ENCODE results near the gene CCL28. TPM values are rescaled to one million over a fixed set of nuclear protein-coding genes. Genes with fewer than 3 reads are reported as not detected.
"Not testable (repeated sequence)": the region's sequence is repeated elsewhere in the genome, so short reads cannot be mapped to it uniquely, and the experiment has no call there.

CCL28 gene, protein sequence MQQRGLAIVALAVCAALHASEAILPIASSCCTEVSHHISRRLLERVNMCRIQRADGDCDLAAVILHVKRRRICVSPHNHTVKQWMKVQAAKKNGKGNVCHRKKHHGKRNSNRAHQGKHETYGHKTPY
- 0.14 TPM for polyA plus RNA-seq (ENCODE audit: insufficient read length)

DNA sequence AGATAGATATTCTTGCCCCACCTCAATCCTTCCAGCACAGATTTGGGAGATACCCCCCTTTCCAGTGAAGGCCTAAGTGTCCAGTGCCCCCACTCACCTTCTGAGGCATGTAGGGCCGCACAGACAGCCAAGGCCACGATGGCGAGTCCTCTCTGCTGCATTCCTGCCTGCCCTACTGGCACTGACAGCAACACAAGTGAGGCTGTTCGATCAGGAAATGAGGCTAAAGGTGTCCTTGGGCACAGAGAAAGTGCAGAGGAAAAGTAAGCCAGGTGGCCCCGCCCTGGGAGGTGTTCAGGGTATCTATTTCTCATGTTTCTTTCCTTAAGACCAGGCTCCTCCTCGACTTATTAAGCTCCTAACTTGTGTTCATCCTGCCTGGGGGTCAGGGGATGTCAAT, at the start of gene CCL28:
Gene CCL28 (minus strand): TSS at position 236 of the 400 bp plus-strand sequence. CDS start 75 bp downstream, at position 161.
- DNase-seq (ENCODE audit: low read depth) = no peak

- DNase-seq (ENCODE audit: low read depth) = no peak
Measured at GRCh38 chr5:43461066-43461465, 48.9 kb upstream of the CCL28 start.

- no peak for DNase-seq (ENCODE audit: low read depth)
Measured at GRCh38 chr5:43456556-43456955, 44.4 kb upstream of the CCL28 start.

DNA sequence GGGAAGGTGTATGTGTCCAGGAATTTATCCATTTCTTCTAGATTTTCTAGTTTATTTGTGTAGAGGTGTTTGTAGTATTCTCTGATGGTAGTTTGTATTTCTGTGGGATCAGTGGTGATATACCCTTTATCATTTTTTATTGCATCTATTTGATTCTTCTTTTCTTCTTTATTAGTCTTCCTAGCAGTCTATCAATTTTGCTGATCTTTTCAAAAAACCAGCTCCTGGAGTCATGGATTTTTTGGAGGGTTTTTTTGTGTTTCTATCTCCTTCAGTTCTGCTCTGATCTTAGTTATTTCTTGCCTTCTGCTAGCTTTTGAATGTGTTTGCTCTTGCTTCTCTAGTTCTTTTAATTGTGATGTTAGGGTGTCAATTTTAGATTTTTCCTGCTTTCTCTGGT, 29.4 kb upstream of the CCL28 start:
- DNase-seq (ENCODE audit: low read depth) = not testable (repeated sequence)

DNA sequence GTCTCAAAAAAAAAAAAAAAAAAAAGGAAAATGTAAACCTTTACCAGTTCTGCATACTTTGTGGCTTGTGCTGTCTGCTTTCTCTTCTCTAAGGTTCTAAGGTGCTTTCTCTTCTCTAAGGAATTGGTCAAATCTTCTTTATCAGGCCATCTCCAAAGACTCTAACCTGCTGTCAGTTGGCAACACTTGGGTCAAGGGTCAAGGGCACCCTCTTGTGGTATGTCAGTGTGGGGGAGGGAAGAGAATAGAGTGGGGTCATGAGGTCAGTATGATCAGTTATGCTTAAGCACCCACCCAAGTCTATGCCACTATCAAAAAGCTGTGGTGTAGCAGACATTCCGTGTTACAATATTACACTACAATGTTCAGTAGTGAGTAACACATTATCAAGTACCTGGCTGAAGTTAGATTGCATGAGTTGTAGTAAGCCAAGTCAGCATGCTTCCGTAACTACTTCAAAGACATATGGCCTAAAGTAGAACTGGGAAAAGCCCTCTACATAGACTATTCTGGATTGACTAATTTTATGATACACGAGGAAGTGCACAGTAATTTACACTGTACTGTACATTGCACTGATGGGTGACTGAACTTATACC, 25.0 kb upstream of the CCL28 start:
- no peak for DNase-seq (ENCODE audit: low read depth)

DNA sequence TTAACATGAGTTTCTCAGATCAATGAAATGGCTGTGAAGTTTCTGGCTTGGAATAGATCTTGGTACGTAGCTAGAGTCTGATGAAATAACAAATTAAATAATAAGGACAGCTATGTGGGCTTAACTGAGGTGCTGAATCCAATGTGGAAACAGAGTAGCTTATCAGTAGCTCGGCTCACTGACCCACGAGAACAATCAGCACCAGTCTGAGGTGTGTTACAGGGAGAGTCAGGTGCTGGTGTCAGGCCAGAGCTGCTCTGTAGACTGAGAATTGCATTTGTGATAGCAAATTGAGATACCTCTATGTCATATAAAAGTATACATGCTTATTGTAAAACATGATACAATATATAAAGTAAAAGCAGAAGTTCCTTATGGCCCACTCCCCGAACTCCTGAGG, 21.2 kb upstream of the CCL28 start:
- no peak for DNase-seq (ENCODE audit: low read depth)

GRCh38 chr5:43432486-43433375, 20.5 kb upstream of the CCL28 start:
- no peak for DNase-seq (ENCODE audit: low read depth)

- no peak for DNase-seq (ENCODE audit: low read depth)
Measured at GRCh38 chr5:43429706-43430105, 17.5 kb upstream of the CCL28 start.

GRCh38 chr5:43429016-43429415, 16.8 kb upstream of the CCL28 start:
- no peak for DNase-seq (ENCODE audit: low read depth)

GRCh38 chr5:43427306-43427705, 15.1 kb upstream of the CCL28 start:
- DNase-seq (ENCODE audit: low read depth) = no peak

GRCh38 chr5:43425983-43426382, 13.8 kb upstream of the CCL28 start:
- no peak for DNase-seq (ENCODE audit: low read depth)

DNA sequence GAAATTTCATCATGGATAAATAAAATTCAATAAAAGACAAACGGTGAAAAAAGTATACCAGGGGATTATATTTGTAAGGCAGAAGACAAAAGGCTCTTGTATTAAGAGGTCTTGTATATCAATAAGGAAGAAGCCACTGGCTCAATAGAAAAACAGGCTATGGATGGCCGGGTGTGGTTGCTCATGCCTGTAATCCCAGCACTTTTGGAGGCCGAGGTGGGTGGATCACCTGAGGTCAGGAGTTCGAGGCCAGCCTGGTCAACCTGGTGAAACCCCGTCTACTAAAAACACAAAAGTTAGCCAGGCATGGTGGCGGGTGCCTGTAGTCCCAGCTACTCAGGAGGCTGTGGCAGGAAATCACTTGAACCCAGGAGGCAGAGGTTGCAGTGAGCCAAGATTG, 10.9 kb upstream of the CCL28 start:
- not testable (repeated sequence) for DNase-seq (ENCODE audit: low read depth)

DNA sequence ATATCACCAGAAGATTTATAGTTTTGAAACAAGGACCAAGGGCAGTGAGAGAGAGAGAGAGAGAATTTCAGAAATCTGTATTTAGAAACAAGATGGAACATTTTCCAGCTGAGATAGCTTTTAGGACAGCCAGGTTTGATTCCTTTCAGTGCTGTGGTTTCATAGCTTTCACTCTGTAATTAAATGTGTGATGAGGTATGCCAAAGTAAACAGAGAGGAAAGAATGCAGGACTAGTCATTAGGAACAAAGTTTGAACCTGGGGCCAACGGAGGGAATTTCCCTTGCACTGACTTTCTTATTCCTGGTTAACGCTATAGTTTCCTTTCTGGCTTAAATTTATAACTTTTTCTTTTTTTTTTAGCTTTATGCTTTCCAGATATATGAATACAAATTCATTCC, 10.0 kb upstream of the CCL28 start:
- no peak for DNase-seq (ENCODE audit: low read depth)

DNA sequence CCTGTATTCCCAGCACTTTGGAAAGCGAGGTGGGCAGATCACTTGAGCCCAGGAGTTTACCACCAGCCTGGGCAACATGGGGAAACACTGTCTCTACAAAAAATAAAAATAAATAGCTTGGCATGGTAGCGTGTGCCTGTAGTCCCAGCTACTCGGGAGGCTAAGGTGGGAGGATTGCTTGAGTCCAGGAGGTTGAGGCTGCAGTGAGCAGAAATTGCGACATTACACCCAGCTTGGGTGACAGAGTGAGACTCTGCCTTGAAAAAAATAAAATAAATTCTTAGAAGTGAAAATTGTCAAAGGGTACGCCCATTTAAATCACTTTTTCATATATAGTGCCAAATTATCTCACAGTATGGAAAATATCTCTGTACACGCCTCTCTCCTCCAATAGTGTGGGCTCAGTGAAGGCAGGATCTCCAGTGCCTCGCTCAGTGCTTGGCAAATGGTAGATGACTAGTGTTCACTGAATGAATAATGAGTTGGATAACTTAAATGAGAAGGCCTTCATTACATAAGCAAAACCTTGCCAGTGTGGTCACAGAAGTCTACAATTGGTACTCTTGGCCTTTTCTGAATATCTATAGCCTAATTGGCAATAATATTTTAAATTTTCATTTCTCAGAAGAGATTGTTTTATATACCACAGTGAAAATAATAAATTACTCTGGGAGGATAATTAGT, 9.4 kb upstream of the CCL28 start:
- DNase-seq (ENCODE audit: low read depth) = no peak

DNA sequence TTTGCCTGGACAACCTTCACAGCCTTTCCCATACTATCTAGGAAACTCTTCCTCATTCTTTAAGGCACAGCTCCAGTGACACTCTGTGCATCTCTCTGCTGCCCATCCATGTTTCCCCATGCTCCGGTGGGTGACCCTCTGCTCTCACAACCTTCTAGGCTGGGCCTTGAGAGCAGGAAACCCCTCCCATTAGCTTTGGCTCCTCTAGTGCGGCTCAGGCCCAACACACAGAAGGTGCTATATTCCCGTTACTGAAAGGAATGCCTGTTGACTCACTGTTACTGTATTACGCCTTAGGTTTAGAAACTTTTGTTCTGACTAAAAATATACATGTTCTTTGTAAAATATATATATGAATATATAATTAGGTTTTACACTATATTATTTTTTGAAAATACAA, 8.1 kb upstream of the CCL28 start:
- DNase-seq (ENCODE audit: low read depth) = no peak

DNA sequence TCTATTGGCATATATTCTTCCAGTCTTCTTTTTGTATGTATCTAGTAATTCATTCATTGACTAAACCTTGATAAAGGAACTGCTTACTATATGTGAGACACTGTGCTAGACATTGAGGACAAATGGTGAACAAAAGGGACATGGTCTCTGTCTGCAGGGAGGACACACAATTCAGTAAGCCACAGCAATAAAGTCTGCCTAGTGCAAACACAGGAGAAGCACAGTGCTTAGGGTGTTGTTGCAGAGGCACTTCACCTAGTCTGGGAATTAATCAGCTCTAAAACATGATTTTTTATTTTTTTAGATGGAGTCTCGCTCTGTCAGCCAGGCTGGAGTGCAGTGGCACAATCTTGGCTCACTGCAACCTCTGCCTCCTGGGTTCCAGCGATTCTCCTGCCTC, 6.4 kb upstream of the CCL28 start:
- DNase-seq (ENCODE audit: low read depth) = no peak

DNA sequence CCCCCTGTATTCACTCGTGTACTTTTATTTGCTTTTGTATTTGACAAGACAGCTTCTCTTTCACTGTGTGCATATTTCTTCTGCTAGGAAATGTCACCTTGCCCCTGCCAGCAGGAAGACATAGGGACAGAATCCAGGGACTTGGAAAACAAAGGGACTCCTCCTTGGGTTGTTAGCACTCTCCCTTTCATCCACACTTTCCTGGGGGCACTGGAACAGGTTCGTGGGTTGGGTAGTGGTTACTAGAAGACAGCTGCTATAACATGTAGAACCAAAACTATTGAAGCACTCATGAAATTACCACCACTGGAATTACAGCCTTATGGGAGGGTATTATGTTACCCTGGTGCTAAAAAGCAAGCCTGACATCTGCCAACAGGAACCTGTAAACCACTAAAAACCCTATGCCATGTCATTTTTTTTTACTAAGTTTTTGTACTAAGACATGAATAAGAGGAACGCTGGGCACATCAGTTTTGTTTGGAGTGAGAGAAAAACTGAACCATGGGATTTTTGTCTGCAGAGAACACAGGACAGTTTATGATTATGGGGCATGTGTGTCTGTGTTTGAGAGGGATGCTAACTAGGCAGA, 4.7 kb upstream of the CCL28 start:
- DNase-seq (ENCODE audit: low read depth) = no peak

GRCh38 chr5:43415935-43416802, 4.0 kb upstream of the CCL28 start:
- no peak for DNase-seq (ENCODE audit: low read depth)

- no peak for DNase-seq (ENCODE audit: low read depth)
Measured at GRCh38 chr5:43413966-43414365, 1.8 kb upstream of the CCL28 start.

DNA sequence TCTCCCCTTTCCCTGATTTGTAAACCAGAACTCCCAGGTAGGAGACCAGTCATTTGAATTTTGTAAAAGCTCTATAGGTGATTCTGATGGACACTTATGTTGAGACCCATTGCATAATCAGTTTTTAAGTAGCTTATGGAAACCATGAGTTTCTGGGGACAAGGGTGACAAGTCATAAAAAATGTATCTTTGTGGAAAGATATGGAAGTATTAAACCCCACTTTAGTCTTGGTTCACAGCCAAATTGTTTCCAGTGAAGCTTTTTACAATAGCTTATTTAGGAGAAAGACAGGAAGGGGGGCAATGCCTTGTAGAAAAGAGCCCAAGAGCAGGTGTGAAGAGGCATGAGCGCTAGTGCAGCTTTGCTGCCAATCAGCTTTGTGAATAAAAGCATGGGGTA, 453 bp upstream of the CCL28 start:
- DNase-seq (ENCODE audit: low read depth) = no peak

- no peak for DNase-seq (ENCODE audit: low read depth)
Measured at GRCh38 chr5:43411495-43411894, 696 bp downstream of the CCL28 start.
